GM21381 (cell line): ENCODE data around the gene PRKCQ.

Source experiments
- ATAC-seq: cut with Tn5 transposase; IDR thresholded peaks from one replicate; pipeline ENCODE4 v1.9.1; 2021; ENCODE audit warnings: mild to moderate bottlenecking, moderate library complexity; ENCODE audit not compliant: unreplicated experiment

The PRKCQ gene

GRCh38 chr10:6416892-6417512, 163.1 kb downstream of the PRKCQ start:
- no peak for ATAC-seq

GRCh38 chr10:6411436-6411835, 168.6 kb downstream of the PRKCQ start:
- no peak for ATAC-seq

GRCh38 chr10:6410830-6411229, 169.2 kb downstream of the PRKCQ start:
- ATAC-seq, result no peak

- ATAC-seq, result no peak
Observed at GRCh38 chr10:6409971-6410643, 170.0 kb downstream of the PRKCQ start.

- no peak for ATAC-seq
Observed at GRCh38 chr10:6408799-6409198, 171.3 kb downstream of the PRKCQ start.

GRCh38 chr10:6407034-6407721, 172.9 kb downstream of the PRKCQ start:
- ATAC-seq, result no peak

GRCh38 chr10:6406220-6407033, 173.6 kb downstream of the PRKCQ start:
- ATAC-seq, result no peak

- no peak for ATAC-seq
Observed at GRCh38 chr10:6405713-6406112, 174.4 kb downstream of the PRKCQ start.

- no peak for ATAC-seq
Observed at GRCh38 chr10:6404127-6405072, 175.7 kb downstream of the PRKCQ start.

GRCh38 chr10:6402960-6403359, 177.1 kb downstream of the PRKCQ start:
- no peak for ATAC-seq

GRCh38 chr10:6402349-6402709, 177.7 kb downstream of the PRKCQ start:
- no peak for ATAC-seq

GRCh38 chr10:6401558-6402348, 178.3 kb downstream of the PRKCQ start:
- ATAC-seq, result peak; percentile 91

- ATAC-seq, result no peak
Observed at GRCh38 chr10:6400821-6401465, 179.1 kb downstream of the PRKCQ start.

GRCh38 chr10:6400331-6400730, 179.7 kb downstream of the PRKCQ start:
- ATAC-seq, result no peak

- ATAC-seq, result no peak
Observed at GRCh38 chr10:6399879-6400278, 180.2 kb downstream of the PRKCQ start.

GRCh38 chr10:6399231-6399741, 180.8 kb downstream of the PRKCQ start:
- ATAC-seq, result no peak

GRCh38 chr10:6398399-6398798, 181.7 kb downstream of the PRKCQ start:
- no peak for ATAC-seq

- no peak for ATAC-seq
Observed at GRCh38 chr10:6396652-6397051, 183.4 kb downstream of the PRKCQ start.

- no peak for ATAC-seq
Observed at GRCh38 chr10:6396226-6396625, 183.8 kb downstream of the PRKCQ start.
